OCI-M2 (cell line): Measurements from ENCODE around the gene DECR2.
"Not testable (repeated sequence)": the region's sequence is repeated elsewhere in the genome, so short reads cannot be mapped to it uniquely, and the experiment has no call there.

ENCODE experiments used
- DNase-seq: peaks from one replicate; lab custom pipeline; 2025; ENCODE audit not compliant: unreplicated experiment; lab: John Stamatoyannopoulos, UW

DECR2 gene, protein sequence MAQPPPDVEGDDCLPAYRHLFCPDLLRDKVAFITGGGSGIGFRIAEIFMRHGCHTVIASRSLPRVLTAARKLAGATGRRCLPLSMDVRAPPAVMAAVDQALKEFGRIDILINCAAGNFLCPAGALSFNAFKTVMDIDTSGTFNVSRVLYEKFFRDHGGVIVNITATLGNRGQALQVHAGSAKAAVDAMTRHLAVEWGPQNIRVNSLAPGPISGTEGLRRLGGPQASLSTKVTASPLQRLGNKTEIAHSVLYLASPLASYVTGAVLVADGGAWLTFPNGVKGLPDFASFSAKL

DNA sequence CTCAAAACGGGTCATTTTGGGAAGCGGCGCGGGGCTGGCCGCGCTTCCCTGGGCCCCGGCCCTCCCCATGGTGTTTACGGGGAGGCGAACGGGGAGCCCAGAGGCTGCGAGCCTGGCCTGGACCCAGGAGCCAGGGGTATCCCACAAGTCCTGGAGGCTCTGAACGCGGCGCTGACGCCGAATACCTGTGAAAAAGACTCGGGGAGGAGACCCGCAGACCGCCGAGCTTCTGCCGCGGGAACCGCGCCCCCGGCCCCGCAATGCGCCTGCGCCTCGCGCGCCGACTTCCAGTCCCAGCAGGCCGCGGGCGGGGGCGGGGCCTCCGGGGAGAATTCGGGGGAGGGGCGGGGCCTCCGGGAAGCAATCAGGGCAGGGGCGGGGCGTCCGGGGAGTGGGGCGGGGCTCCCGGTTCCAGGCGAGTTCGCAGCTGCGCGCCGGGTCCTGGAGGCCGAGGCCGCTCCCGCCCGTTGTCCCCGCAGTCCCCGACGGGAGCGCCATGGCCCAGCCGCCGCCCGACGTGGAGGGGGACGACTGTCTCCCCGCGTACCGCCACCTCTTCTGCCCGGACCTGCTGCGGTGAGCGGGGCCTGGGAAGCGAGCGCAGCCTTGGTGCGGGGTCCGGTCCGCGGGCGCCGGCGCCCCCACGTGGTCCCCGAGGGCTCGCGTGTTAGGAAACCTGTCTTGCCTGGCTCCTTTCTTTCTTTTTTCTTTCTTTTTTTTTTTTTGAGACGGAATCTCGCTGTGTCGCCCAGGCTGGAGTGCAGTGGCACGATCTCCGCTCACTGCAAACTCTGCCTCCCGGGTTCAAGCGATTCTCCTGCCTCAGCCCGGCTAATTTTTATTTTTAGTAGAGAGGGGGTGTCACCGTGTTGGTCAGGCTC, at the start of gene DECR2:
Gene DECR2, plus strand, starts transcription at position 418 of the 881 bp plus-strand sequence. Its CDS starts 79 bp downstream, at position 497.
- no peak for DNase-seq

DNA sequence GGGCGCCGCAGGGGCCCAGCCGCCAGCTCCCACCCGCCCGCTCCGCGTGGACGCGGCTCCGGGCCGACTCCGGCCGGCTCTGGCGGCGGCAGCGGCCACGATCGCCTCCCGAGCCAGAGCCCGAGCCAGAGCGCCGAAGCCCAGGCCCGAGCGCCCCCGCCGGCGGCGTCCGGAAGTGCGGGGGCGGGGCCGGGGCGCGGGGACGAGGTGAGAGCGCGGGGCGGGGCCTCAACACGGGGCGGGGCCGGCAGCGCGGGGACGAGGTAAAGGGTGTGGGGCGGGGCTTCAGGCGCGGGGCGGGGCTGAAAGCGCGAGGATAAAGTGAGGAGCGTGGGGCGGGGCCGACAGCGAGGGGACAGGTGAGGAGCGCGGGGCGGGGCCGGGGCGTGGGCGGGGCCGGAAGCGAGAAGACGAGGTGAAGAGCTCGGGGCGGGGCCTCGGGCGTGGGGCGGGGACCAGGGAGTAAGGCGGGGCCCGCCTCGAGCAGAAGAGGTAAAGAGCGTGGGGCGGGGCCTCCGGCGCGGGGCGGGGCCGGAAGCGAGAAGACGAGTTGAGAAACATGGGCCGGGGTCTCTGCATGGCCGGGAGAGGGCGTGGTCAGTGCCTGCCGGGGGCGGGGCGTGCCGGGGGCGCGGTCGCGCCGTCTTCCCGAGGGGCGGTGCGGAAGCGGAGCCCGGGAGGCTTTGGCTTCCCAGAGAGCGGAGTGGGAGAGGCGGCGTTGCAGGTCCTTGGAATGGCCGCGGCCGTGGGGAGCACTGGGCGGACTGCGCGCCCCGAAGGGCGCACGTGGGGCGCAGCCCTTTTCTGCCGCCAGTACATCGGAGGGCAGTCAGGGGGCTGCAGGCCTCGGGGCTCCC, 48.9 kb upstream of the DECR2 start, which contains the start of gene AXIN1:
Gene AXIN1, minus strand, starts transcription at position 177 of the 857 bp plus-strand sequence. CDS start 5,698 bp downstream, outside the sequence.
- peak; percentile 75 for DNase-seq

DNA sequence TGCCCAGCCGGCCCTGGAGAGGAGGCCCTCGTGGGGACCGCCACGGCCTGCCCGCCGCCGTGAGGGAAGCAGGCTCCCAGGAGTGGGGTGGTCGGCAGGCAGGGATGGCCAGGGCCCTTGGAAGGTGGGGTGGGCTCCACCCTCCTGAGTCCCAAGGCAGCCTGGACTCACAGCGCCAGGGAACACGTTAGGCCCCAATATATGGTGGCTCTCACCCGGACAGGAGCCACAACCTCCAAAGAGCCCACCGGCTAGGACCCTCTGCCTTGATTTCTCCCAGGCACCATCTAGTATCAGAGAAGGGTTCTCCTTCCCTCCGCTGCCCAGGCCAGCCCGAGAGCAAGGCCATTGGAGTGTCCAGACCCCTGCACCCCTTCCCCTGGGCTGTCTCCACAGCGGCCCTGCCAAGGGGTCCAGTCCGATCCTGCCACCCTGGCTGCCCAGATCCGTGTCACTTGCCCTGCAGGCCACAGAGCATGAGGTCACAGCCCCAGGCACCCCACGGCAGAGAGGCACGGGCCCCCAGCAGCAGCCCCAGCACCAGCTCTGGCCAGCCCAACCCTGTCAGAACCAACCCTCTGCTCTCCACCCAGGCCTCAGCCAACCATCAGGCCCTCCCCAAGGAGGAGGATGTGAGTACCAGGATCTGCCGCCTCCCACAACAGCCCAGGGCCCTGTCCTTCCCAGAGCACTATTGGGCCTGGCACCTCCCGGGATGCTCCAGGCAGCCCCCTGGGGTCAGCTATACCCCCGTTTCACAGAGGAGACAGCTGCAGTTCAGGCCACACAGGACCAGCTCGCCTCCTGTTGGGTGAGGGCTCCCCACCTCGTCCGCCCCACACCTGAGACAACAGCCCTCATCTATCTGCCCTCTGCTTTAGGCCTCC, 48.0 kb upstream of the DECR2 start:
- DNase-seq, result no peak

DNA sequence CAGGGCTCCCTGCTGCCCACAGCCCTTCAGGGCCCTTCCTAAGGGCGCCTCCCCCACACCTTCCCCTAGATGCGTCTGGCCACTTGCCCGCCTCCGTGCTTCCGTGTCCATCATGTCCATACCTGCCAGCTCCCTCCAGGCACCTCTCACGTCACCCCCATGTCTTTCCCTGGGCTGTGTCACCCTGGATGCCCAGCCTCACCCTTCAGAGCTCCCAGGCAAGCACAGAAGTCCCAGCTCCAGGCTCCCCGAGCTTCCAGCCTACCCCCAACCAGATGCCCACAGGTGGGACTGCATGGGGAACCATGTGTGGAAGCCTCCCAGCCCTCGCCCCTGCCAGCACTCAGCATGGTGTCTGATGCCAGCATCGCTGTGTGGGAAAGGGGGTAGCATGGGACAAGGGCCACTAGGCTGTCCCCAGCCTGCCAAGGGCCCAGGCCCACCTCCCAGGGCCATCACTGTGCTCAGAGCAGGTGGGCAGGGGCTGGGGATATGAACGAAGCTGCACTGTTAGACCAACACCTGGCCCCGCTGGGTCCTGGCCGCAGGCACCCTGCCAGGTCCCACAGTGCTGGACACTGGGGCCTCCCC, 47.3 kb upstream of the DECR2 start:
- no peak for DNase-seq

DNA sequence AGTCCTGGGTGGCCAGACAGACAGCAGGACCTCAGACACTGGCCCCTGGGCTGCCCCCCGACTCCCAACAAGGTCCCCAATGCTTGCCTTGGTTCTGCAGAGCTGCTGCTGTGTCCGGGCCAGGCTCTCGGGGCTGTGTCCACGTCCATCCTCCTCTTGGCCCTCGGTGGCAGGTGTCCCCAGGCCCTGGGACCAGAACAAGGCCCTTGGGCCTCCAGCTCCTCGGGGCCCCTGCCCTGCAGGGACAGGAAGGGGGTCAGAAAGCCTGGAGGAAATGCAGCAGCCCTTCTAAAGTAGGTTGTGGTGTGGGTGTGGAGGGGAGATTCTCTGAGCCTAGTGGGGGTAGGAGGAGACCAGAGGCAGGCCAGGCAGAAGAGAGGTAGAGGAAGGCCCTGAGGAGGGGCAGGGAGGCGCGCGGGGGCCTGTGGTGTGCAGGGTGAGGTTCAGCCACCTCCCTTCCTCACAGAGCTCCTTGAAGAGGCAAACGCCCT, 46.7 kb upstream of the DECR2 start:
- DNase-seq, result no peak

DNA sequence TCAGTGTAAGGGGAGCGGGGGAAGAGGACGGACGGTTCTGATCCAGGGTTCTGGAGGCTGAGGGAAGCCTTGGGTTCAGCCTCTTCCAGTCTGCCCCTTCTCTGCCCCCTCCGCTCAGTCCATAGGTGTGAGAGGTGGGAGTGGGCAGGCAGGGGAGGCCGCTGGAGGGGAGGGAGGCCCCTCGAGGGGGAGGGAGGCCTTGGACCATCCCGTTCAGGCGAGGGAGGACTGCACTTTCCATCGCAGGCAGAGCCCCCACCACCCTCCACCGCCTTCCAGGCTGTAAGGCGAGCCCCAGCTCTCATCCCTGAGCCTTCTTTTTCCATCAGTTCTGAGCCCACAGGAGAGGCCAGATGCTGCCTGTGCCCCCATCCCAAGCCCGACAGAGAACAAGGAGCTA, 44.9 kb upstream of the DECR2 start:
- no peak for DNase-seq

DNA sequence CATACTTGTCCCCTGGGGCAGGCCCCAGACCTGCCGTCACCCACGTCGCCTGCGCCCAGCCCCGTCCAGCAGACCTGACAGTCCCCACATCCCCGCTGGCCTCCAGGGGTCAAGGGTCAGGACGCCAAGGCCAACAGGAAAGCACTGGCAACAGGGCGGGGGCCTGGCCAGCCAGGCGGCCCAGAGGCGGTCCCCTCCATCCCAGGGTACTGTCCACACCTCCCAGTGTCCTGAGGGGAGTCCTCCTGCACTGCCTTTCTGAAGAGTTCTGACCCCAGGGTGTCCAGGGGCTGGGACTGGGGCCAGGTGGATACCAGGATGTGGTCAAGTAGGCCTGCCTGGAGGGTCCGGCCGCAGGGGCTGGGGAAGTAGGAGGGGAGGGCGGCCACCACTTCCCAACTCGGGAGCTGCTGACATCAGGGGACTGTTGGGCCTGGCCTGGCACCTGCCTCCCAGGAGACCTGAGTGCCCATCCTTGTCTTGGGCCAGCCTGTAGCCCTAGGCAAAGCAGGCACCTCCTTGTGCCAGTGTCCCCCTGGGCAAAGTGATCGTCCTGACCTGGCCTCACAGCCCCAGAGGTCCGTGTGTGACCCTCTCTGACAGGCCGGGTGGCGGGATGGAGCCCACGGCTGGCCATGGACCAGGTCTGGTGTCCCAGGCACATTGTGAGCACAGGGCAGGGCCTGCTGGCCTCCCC, 42.5 kb upstream of the DECR2 start:
- DNase-seq, result no peak

DNA sequence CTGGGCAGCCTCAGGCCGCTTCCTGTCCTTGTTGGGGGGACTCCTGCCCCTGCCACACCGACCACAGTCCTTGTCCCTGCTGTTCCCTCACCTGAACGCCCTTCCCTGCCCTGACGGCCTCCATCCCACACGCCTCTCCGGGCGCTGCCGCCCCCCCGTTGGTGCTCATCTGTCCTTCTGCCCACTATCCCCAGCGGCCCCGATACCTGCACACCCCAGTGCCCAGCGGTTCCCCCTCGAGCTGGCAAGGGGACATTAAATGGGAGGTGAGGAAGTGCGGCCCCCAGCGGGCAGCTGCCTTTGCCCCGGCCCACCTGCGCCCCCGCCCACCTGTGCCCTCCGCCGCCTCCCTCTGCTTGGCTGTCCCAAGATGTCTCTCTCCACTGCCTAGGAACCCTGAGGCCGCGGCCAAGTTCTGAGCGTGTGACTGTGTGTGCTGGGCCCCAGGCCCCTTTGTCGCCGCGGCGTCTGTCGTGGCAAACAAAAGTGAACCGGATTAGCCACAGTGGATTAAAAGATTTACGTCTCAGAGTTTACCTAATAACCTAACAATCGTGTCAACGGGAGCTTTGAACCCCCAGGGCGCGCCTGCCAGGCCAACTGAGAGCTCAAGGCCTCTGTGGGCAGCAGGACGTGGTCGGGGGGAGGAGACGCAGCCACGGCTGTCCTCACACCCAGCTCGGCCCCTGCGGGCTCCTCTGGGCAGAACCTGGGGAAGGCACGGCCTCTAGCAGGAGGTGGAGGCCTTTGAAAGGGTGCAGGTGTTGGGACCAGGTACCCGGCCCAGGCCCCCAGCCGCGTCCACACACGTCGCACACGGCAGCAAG, 41.6 kb upstream of the DECR2 start:
- DNase-seq, result no peak

DNA sequence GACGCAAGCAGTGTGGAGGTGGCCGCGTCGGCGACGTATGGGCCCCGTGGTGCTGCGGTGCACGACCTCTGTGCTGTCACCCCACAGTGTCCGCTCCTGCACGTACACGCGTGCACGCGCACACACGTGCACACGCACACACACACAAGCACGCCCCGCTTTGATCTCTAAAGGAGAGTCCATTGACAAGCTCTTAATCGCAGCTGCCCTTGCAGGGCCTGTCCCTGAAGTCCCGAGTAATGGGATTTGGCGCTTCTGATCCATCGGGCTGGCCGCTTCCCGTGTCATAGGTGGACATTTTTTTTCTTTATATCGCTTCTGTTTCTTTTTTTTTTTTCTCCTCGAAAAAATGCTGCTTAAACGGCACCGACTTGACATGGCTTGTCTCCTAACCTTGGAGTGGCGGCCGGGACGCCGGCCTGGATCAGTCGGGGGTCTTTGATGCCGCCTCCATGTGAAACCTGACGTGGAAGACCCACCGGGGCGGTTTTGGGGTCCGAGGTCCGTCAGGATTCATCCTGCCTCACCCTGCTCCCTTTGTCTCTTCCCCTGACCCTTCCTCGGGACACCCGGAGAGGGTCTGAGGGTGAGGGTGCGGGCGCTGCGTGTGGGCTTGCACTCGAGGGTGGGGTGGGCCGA, 40.9 kb upstream of the DECR2 start:
- DNase-seq, result no peak

DNA sequence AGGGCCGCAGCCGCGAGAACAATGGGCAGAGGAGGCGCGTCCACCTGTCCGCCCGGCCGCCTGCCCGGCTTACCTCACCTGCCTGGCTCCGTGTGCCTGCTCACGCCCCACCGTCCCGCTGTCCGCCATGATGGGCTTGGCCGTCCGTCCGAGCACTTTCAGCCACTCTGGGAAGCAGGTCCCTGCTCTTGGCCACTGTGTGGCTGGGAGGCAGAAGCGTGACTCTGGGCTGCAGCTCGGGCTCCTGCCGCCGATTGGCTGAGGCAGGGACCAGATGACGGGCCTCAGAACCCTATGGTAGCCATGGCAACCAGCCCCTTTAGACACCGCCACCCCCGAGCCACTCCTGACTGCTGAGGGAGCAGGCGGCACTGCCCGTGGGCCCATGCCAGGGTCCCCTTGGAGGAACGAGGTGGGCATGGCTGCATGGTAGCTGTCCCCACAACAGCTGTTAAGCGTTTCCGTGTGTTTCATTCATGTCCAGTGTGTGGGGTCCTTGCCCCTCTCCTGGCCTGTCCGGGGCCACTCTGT, 40.3 kb upstream of the DECR2 start:
- DNase-seq, result no peak

DNA sequence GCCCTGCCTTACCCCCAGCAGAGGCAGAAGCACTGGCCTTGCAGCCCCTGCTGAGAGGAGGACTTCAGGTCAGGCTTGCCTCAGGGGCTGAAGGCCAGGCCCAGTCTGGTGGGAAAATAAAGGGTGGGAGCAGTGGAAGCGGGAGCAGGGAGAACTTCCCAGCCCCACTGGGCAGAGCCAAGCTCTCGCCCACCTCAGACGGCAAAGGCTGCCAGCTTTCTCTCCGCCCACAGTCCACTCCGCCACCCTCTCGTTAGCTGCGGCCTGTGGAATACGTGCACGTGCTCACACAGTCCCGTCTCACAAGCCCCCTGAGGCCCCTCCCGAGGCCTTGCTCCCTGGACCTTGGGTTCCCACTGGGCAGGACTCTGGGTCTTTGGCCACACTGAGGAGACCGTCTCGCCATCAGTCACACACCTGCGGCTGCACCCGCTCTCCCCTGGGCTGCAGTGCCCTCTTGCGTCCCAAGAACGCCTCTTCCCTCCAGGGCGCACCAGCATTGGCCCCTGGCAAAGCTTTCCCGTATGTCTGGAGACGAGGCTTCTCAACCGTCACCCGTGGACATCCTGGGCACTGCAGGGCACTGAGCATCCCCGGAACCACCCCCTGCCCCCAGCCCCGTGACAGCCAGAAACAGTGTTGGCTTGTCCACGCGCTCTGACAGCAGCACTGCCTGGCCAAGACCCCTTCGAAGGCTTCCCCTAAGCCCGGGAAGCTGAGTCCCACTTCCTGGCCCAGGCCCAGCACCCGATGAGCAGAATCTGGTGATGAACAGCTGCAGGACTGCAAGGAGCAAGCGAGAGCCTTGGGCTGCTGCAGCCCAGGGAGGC, 39.6 kb upstream of the DECR2 start:
- DNase-seq, result no peak

DNA sequence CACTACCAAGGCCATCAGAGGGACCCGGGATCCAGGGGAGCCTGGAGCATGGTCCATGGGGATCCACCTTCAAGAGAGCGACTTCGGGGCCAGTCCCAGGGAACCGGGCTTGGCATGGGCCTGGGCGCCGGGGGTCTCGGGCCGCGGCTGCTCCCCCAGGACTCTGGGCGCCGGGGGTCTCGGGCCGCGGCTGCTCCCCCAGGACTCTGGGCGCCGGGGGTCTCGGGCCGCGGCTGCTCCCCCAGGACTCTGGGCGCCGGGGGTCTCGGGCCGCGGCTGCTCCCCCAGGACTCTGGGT, 39.0 kb upstream of the DECR2 start:
- not testable (repeated sequence) for DNase-seq

DNA sequence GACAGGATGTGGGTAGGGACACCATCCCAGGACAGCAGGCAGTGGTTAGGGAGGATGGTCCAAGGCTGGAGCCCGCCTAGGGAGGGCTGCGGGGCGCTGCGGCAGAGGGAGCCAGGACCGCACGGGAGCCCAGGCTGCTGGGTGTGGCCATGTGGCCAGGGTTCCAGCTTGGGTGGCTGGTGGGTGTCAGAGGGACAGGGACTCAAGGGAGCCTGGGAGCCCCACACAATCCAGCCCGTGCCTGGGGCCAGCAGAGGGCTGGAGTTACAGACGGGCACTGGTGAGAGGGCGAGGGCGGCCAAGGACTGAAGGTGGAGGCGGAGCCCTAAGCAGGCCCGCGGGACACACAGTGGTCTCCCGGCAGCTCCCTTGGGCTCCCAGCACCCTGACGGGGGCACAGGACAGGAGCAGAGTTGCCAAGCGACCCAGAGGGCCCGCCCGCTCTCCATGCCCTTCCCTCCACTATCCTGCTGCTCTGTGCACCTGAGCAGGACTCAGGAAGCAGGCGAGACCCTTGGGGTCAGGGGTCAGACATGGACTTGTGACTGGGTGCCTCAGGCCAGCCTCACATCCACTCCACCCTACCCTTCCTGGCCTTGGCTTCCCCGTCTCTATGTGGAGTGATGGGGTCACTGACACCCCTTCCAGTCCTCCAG, 38.4 kb upstream of the DECR2 start:
- no peak for DNase-seq

DNA sequence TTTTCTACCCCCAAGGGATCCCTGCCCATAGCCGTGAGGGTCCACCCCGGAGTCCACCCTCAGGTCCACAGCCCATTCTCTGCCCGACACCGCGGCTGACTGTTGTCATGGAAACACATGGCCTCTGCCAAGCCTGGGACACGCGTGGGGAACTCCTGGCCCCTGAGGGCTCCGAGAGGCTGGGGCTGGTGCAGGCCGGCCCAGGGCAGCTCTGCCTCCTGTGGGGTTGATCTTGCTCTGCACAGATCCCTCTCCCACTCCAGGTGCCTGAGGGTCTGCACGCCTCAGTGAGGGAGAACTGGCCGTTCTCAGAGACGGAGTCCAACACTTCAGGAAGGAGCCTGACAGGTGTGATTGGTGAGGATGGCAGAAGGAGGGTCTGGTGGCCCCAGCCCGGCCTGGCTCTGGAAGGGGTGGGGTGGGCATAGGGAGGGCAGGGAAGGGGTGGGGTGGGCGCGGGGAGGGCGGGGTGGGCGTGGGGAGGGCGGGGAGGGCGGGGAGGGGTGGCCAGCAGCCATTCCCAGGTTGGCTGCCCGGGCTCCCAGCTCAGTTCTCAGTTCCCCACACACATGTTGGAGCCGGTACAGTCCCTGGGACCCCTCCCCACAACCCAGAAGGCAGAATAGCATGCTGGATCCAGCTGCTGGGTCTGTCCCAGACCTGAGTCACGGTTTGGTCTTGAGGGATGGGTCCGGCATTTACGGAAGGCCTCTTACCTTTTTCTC, 37.8 kb upstream of the DECR2 start:
- DNase-seq, result no peak

DNA sequence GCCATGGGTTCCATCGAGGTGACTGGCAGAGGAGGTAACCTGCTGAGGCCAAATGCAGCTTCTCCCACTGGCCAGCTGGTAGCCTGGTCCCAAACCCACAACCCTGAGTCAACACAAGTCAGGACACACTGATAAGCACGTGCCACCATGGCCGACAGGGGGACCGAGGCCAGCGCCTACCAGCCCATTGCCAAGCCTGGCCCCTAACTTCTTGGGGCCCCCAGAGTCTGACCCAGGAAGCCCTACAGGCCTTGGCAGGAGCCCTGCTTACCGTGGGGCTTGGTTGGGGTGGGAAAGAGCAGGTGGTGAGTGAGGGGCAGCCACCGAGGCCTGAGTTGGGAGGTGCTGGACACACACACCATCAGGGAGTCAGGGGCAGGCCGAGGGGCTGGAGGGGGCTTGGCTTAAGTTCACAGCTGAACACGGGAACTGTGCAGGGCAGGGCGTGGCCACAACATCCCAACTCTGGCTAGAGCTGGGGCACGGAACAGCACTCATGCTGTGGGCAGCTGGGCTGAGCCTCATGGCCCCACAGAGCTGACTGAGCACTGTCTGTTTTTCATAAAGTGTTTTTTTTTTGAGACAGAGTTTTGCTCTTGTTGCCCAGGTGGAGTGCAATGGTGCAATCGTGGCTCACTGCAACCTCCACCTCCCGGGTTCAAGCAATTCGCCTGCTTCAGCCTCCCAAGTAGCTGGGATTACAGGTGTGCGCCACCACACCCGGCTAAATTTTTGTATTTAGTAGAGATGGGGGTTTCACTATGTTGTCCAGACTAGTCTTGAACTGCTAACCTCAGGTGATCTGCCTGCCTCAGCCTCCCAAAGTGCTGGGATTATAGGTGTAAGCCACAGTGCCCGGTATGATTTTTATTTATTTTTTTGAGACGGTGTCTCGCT, 36.8 kb upstream of the DECR2 start:
- DNase-seq, result no peak
